Measurements from ENCODE around the gene MTERF1. TPM values are rescaled to one million over a fixed set of nuclear protein-coding genes. Genes with fewer than 3 reads are reported as not detected.

Gene MTERF1
- total RNA-seq, 1 experiment from 2014 or later, result 19.8 TPM

DNA sequence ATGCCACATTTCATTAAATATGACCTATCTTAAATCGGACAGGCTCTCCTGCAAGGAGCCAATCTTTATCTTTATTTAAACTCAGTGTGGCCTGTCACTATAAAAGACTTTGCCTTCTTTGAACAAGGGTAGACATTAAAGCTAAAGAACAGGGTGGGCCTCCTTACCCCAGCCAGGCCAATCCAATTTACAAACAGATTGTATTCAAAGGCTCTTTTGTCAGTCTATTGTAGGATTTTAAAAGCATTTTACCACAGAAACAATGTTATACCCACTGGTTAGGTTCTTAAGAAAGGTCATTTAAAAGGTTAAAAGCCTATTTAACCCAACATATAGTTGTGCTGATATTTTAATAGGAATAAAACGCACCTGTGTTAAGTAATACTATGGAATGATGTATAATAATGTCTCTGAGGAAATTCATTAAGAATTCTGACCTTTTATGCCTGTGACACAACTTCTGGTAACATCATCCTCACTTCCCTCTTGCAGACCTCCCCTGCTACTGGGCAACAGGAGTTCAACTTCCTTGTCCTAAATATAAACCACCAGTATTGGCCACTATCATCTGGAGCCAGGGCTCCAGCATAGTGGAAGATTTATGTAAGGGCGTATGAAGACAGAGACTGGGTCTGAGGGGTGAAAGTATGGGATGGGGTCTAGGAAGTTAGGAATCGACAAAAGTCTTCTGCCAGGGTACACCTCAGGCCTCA lies 32.5 kb downstream of the MTERF1 start:
- Mint-ChIP-seq H3K27me3 (ENCODE audit: low read depth) (no peaks in the 10 kb centered on the region), H3K27ac (no peak overlapping the region), H3K4me1 (peaks cover 9 to 14% of the 10 kb centered on the region in 2 experiments; a peak in 3 of 4 replicates), H3K9me3 (peaks cover 5% of the 10 kb centered on the region in 2 experiments; a peak in 4 of 5 replicates), H3K36me3 (ENCODE audit: insufficient read depth in 1 of 3, low read depth in 3 of 3) (peaks cover 0 to 6% (median 0%) of the 10 kb centered on the region in 3 experiments; a peak in 1 of 7 replicates), H3K4me3 (no peak overlapping the region)
- H4K5ac ChIP-seq (ENCODE audit: insufficient read length, low read depth, low read length), result no peak overlapping the region
- no peak for DNase-seq
- H3K23ac ChIP-seq (ENCODE audit: insufficient read length, low read depth, low read length), result no peak overlapping the region
- no peak overlapping the region for H2BK20ac ChIP-seq (ENCODE audit: low read depth, low read length, poor library complexity, severe bottlenecking)
- no CpG with 5 or more reads among the region's 4 CpGs for WGBS (ENCODE audit: extremely low coverage, insufficient read length, low lambda C conversion rate)
- H4K20me1 ChIP-seq (ENCODE audit: control insufficient read depth, insufficient read depth, insufficient read length), result no peaks in the 10 kb centered on the region
- no peak overlapping the region for H2BK120ac ChIP-seq (ENCODE audit: low read depth, low read length, poor library complexity, severe bottlenecking)
- H3K56ac ChIP-seq (ENCODE audit: insufficient read length, low read depth, low read length), result no peak overlapping the region
- no peak overlapping the region for H2AK5ac ChIP-seq (ENCODE audit: insufficient read length, low read length)
- H3K4me1 ChIP-seq (ENCODE audit: insufficient read depth, low read length), result no peaks in the 10 kb centered on the region
- TF ChIP-seq, protein P1, sequence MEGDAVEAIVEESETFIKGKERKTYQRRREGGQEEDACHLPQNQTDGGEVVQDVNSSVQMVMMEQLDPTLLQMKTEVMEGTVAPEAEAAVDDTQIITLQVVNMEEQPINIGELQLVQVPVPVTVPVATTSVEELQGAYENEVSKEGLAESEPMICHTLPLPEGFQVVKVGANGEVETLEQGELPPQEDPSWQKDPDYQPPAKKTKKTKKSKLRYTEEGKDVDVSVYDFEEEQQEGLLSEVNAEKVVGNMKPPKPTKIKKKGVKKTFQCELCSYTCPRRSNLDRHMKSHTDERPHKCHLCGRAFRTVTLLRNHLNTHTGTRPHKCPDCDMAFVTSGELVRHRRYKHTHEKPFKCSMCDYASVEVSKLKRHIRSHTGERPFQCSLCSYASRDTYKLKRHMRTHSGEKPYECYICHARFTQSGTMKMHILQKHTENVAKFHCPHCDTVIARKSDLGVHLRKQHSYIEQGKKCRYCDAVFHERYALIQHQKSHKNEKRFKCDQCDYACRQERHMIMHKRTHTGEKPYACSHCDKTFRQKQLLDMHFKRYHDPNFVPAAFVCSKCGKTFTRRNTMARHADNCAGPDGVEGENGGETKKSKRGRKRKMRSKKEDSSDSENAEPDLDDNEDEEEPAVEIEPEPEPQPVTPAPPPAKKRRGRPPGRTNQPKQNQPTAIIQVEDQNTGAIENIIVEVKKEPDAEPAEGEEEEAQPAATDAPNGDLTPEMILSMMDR (conservative IDR thresholded peaks at IDR 0.05), result no peak
- H3K4ac ChIP-seq (ENCODE audit: low read depth, low read length), result no peak overlapping the region
- H3K9ac ChIP-seq (ENCODE audit: extremely low read depth, insufficient read length, low read length), result no peak overlapping the region
- H3K27me3 ChIP-seq (ENCODE audit: insufficient read depth, low read length), result no peaks in the 10 kb centered on the region
- H3T11ph ChIP-seq (ENCODE audit: low read length), result no peak overlapping the region
- no peaks in the 10 kb centered on the region for H3K9me3 ChIP-seq (ENCODE audit: control insufficient read depth, low read depth, low read length)
- no peak overlapping the region for H3K27ac ChIP-seq (ENCODE audit: insufficient read length, low read depth, low read length)
- no peak overlapping the region for H2AFZ ChIP-seq (ENCODE audit: low read length)
- H3K79me1 ChIP-seq (ENCODE audit: insufficient read depth, low read depth, low read length, poor library complexity, severe bottlenecking), result no peaks in the 10 kb centered on the region
- no peak overlapping the region for H4K8ac ChIP-seq (replicated peaks; ENCODE audit: insufficient read length, low read depth, low read length)
- no peak overlapping the region for H4K91ac ChIP-seq (ENCODE audit: insufficient read length, low read depth, low read length)
- H3K18ac ChIP-seq (ENCODE audit: insufficient read length, low read depth, low read length), result no peak overlapping the region
- H3K23me2 ChIP-seq (ENCODE audit: insufficient read length, low read depth, low read length, poor library complexity, severe bottlenecking), result no peaks in the 10 kb centered on the region
- no peak overlapping the region for H3K14ac ChIP-seq (ENCODE audit: insufficient read depth, low read length)
- H2BK15ac ChIP-seq (ENCODE audit: low read depth, low read length), result no peak overlapping the region
- H3K79me2 ChIP-seq (ENCODE audit: insufficient read depth, low read length), result no peaks in the 10 kb centered on the region
- no peak overlapping the region for H2BK5ac ChIP-seq (ENCODE audit: insufficient read length, low read length)
- H3K4me2 ChIP-seq (ENCODE audit: insufficient read depth, insufficient read length, low read length), result no peak overlapping the region
- H2BK12ac ChIP-seq (ENCODE audit: insufficient read length, low read depth, low read length), result no peak overlapping the region

Data from H9 (cell line).